ENCODE measurements around the gene CCDC9B. TPM values are rescaled to one million over a fixed set of nuclear protein-coding genes. Genes with fewer than 3 reads are reported as not detected.

Gene CCDC9B
- total and polyA plus RNA-seq, 2 experiments from 2014 or later: 19.6 to 33.1 TPM

- 5 to 9% methylated on average over 23 to 50 of the region's 51 CpGs for WGBS, 2 experiments (ENCODE audit: low coverage in 1 of 2, low lambda C conversion rate in 2 of 2, missing lambda C conversion rate in 2 of 2)
- Histone ChIP-seq H2AFZ (no peak overlapping the region), H3K4me2 (ENCODE audit: unreplicated experiment) (peak overlapping the region; percentile 43), H3K4me1 (ENCODE audit: insufficient read depth) (peaks cover 17% of the 10 kb centered on the region), H3K4me3 (peak overlapping the region; percentile 58), H3K9ac (no peak overlapping the region), H3F3A (ENCODE audit: insufficient read depth) (peaks cover 14% of the 10 kb centered on the region; the same call in 1 of the 2 replicates), H3K79me2 (ENCODE audit: insufficient read depth) (no peaks in the 10 kb centered on the region), H3K9me3 (ENCODE audit: low read depth) (no peaks in the 10 kb centered on the region), H4K20me1 (ENCODE audit: insufficient read depth) (no peaks in the 10 kb centered on the region), H3K9me2 (ENCODE audit: insufficient read depth) (no peaks in the 10 kb centered on the region), H3K27ac (no peak overlapping the region), H3K36me3 (ENCODE audit: low read depth) (no peaks in the 10 kb centered on the region), H3K27me3 (replicated peaks; ENCODE audit: insufficient read depth) (peaks cover 33% of the 10 kb centered on the region)
- in situ Hi-C loops (cut with MboI): no loop called here
- TF ChIP-seq EZH2 (IDR thresholded peaks at IDR 0.05; ENCODE audit: insufficient read depth, poor library complexity, severe bottlenecking) (no peak), EZH2phosphoT487 (IDR thresholded peaks at IDR 0.05; ENCODE audit: insufficient read depth, low read depth) (no peak)
- DNase-seq: peak; percentile 21
Observed at GRCh38 chr15:40281801-40282146, 59.0 kb downstream of the CCDC9B start.

Other genes with a start within 250 kb of the CCDC9B start
- gene BMF, start 232.1 kb downstream of the CCDC9B start, total RNA-seq (2014; rRNA removed; shearing (Covaris generic)): 1.1 and 2.7 TPM in 2 replicates
- gene BMF, start 232.1 kb downstream of the CCDC9B start, polyA plus RNA-seq (2016; fragmentation: Nextera tagmentation; extraction: Ambion mirVana): 0.40 and 0.41 TPM in 2 replicates
- gene BUB1B, start 179.9 kb downstream of the CCDC9B start, total RNA-seq (2014; rRNA removed; shearing (Covaris generic)): 9.4 and 23.4 TPM in 2 replicates
- 8.1 and 10.2 TPM in 2 replicates for gene BUB1B, start 179.9 kb downstream of the CCDC9B start, polyA plus RNA-seq (2016; fragmentation: Nextera tagmentation; extraction: Ambion mirVana)
- gene PAK6, start 101.9 kb downstream of the CCDC9B start, total RNA-seq (2014; rRNA removed; shearing (Covaris generic)): not detected in 2 replicates
- gene PAK6, start 101.9 kb downstream of the CCDC9B start, polyA plus RNA-seq (2016; fragmentation: Nextera tagmentation; extraction: Ambion mirVana): not detected in 2 replicates
- gene ANKRD63, start 57.9 kb downstream of the CCDC9B start, total RNA-seq (2014; rRNA removed; shearing (Covaris generic)): not detected in 2 replicates
- gene ANKRD63, start 57.9 kb downstream of the CCDC9B start, polyA plus RNA-seq (2016; fragmentation: Nextera tagmentation; extraction: Ambion mirVana): not detected in 2 replicates
- 0.54 and 0.76 TPM in 2 replicates for gene PLCB2, start 33.0 kb downstream of the CCDC9B start, total RNA-seq (2014; rRNA removed; shearing (Covaris generic))
- 1.1 TPM in 2 replicates for gene PLCB2, start 33.0 kb downstream of the CCDC9B start, polyA plus RNA-seq (2016; fragmentation: Nextera tagmentation; extraction: Ambion mirVana)
- 16.6 and 19.9 TPM in 2 replicates for gene INAFM2, start 17.2 kb downstream of the CCDC9B start, total RNA-seq (2014; rRNA removed; shearing (Covaris generic))
- 3.9 and 4.5 TPM in 2 replicates for gene INAFM2, start 17.2 kb downstream of the CCDC9B start, polyA plus RNA-seq (2016; fragmentation: Nextera tagmentation; extraction: Ambion mirVana)
- gene PHGR1, start 10.1 kb upstream of the CCDC9B start, total RNA-seq (2014; rRNA removed; shearing (Covaris generic)): not detected in 2 replicates
- gene PHGR1, start 10.1 kb upstream of the CCDC9B start, polyA plus RNA-seq (2016; fragmentation: Nextera tagmentation; extraction: Ambion mirVana): not detected in 2 replicates
- 0.11 and 0.13 TPM in 2 replicates for gene DISP2, start 17.3 kb upstream of the CCDC9B start, total RNA-seq (2014; rRNA removed; shearing (Covaris generic))
- gene DISP2, start 17.3 kb upstream of the CCDC9B start, polyA plus RNA-seq (2016; fragmentation: Nextera tagmentation; extraction: Ambion mirVana): 0.13 and 0.51 TPM in 2 replicates
- 31.1 and 35.8 TPM in 2 replicates for gene KNSTRN, start 41.8 kb upstream of the CCDC9B start, total RNA-seq (2014; rRNA removed; shearing (Covaris generic))
- 37.7 and 37.8 TPM in 2 replicates for gene KNSTRN, start 41.8 kb upstream of the CCDC9B start, polyA plus RNA-seq (2016; fragmentation: Nextera tagmentation; extraction: Ambion mirVana)
- 24.4 and 28.2 TPM in 2 replicates for gene IVD, start 64.9 kb upstream of the CCDC9B start, total RNA-seq (2014; rRNA removed; shearing (Covaris generic))
- 49.6 and 50.1 TPM in 2 replicates for gene IVD, start 64.9 kb upstream of the CCDC9B start, polyA plus RNA-seq (2016; fragmentation: Nextera tagmentation; extraction: Ambion mirVana)
- gene BAHD1, start 100.0 kb upstream of the CCDC9B start, total RNA-seq (2014; rRNA removed; shearing (Covaris generic)): 10.3 and 22.0 TPM in 2 replicates
- 2.0 and 2.3 TPM in 2 replicates for gene BAHD1, start 100.0 kb upstream of the CCDC9B start, polyA plus RNA-seq (2016; fragmentation: Nextera tagmentation; extraction: Ambion mirVana)
- 26.1 and 26.6 TPM in 2 replicates for gene CHST14, start 130.0 kb upstream of the CCDC9B start, total RNA-seq (2014; rRNA removed; shearing (Covaris generic))
- 18.7 and 21.2 TPM in 2 replicates for gene CHST14, start 130.0 kb upstream of the CCDC9B start, polyA plus RNA-seq (2016; fragmentation: Nextera tagmentation; extraction: Ambion mirVana)
- 25.7 and 44.7 TPM in 2 replicates for gene CCDC32, start 224.1 kb upstream of the CCDC9B start, total RNA-seq (2014; rRNA removed; shearing (Covaris generic))
- gene CCDC32, start 224.1 kb upstream of the CCDC9B start, polyA plus RNA-seq (2016; fragmentation: Nextera tagmentation; extraction: Ambion mirVana): 26.2 and 29.5 TPM in 2 replicates
- gene RPUSD2, start 228.4 kb upstream of the CCDC9B start, total RNA-seq (2014; rRNA removed; shearing (Covaris generic)): 10.5 and 12.8 TPM in 2 replicates
- gene RPUSD2, start 228.4 kb upstream of the CCDC9B start, polyA plus RNA-seq (2016; fragmentation: Nextera tagmentation; extraction: Ambion mirVana): 8.5 and 9.6 TPM in 2 replicates

All from GM23248 (cell line).